ENCODE results near the gene AQP12B. TPM values are rescaled to one million over a fixed set of nuclear protein-coding genes. Genes with fewer than 3 reads are reported as not detected.

AQP12B gene
- total RNA-seq, 2 experiments from 2014 or later = not detected

DNA sequence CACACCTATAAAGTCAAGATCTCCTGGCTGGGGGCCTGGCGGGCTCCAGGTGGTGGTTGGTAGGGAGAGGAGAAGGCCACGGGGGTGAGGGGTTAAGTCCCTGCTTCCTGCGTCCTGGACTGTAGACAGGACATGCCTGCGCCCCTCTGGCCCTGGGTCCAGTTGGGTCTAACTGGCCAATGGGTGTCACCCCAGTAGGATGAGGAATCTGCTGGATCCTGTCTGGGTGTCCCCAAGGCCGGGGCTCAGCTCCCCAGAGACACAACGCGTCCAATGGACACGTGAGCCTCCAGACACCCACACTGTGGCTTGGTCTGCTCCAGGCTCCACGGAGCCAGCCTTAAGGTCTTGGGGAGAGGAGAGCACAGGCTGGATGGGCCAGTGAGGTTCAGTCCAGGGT is 28.6 kb upstream of the AQP12B start:
- Histone ChIP-seq H3K36me3 (ENCODE audit: insufficient read depth, low read length) (no peaks in the 10 kb centered on the region), H3K9me3 (ENCODE audit: control insufficient read depth in 1 of 2, insufficient read depth in 1 of 2, low read length in 2 of 2) (no peaks in the 10 kb centered on the region), H3K27ac (ENCODE audit: low read depth in 1 of 2, low read length in 2 of 2) (no peak overlapping the region), H3K4me1 (ENCODE audit: insufficient read depth, low read length) (no peaks in the 10 kb centered on the region), H3K27me3 (ENCODE audit: control insufficient read depth in 1 of 2, insufficient read depth in 2 of 2, low read length in 2 of 2) (no peaks in the 10 kb centered on the region), H3K4me3 (ENCODE audit: low read length) (no peak overlapping the region)
- ATAC-seq (ENCODE audit: poor library complexity) (no peak), DNase-seq (no peak)
- TF ChIP-seq, protein P1, sequence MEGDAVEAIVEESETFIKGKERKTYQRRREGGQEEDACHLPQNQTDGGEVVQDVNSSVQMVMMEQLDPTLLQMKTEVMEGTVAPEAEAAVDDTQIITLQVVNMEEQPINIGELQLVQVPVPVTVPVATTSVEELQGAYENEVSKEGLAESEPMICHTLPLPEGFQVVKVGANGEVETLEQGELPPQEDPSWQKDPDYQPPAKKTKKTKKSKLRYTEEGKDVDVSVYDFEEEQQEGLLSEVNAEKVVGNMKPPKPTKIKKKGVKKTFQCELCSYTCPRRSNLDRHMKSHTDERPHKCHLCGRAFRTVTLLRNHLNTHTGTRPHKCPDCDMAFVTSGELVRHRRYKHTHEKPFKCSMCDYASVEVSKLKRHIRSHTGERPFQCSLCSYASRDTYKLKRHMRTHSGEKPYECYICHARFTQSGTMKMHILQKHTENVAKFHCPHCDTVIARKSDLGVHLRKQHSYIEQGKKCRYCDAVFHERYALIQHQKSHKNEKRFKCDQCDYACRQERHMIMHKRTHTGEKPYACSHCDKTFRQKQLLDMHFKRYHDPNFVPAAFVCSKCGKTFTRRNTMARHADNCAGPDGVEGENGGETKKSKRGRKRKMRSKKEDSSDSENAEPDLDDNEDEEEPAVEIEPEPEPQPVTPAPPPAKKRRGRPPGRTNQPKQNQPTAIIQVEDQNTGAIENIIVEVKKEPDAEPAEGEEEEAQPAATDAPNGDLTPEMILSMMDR (IDR thresholded peaks at IDR 0.05) = no peak
- ChIA-PET CTCF (no interaction called here), POLR2A (no interaction called here)
- Mint-ChIP-seq H3K27ac (no peak overlapping the region), H3K36me3 (ENCODE audit: low read depth) (no peaks in the 10 kb centered on the region), H3K27me3 (peaks cover 4% of the 10 kb centered on the region), H3K4me3 (no peak overlapping the region), H3K9me3 (no peaks in the 10 kb centered on the region), H3K4me1 (ENCODE audit: low read depth) (no peaks in the 10 kb centered on the region)
- intact Hi-C loops (cut with DNase I, micrococcal nuclease) = loop anchor here in 1 of 2 experiments (10.0 kb wide), 1 partner anchor 46 kb away; no protein-coding TSS in a partner anchor

DNA sequence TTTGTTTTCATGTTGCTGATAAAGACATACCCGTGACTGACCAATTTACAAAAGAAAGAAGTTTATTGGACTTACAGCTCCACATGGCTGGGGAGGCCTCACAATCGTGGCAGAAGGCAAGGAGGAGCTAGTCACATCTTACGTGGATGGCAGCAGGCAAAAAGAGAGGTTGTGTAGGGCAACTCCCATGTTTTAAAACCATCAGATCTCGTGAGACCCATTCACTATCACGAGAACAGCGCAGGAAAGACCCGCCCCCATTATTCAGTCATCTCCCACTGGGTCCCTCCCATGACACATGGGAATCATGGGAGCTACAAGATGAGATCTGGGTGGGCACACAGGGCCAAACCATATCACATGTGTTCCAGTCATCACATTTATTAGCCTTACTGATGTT is 25.8 kb upstream of the AQP12B start:
- ChIA-PET POLR2A (no interaction called here), CTCF (no interaction called here)
- Histone ChIP-seq H3K27ac (ENCODE audit: low read depth in 1 of 2, low read length in 2 of 2) (no peak overlapping the region), H3K4me3 (ENCODE audit: low read length) (no peak overlapping the region), H3K36me3 (ENCODE audit: insufficient read depth, low read length) (no peaks in the 10 kb centered on the region), H3K27me3 (ENCODE audit: control insufficient read depth in 1 of 2, insufficient read depth in 2 of 2, low read length in 2 of 2) (no peaks in the 10 kb centered on the region), H3K9me3 (ENCODE audit: control insufficient read depth in 1 of 2, insufficient read depth in 1 of 2, low read length in 2 of 2) (no peaks in the 10 kb centered on the region), H3K4me1 (ENCODE audit: insufficient read depth, low read length) (peaks cover 20% of the 10 kb centered on the region)
- peaks cover 15% of the 10 kb centered on the region for H3K27me3 Mint-ChIP-seq
- H3K9me3 Mint-ChIP-seq = no peaks in the 10 kb centered on the region
- H3K36me3 Mint-ChIP-seq (ENCODE audit: low read depth) = no peaks in the 10 kb centered on the region
- intact Hi-C loops (cut with DNase I, micrococcal nuclease) = loop anchor here in 1 of 2 experiments (10.0 kb wide), 1 partner anchor 194 kb away; no protein-coding TSS in a partner anchor
- no peak for ATAC-seq (ENCODE audit: poor library complexity)
- TF ChIP-seq, protein P1 (IDR thresholded peaks at IDR 0.05) = no peak
- no peak overlapping the region for H3K27ac Mint-ChIP-seq
- H3K4me3 Mint-ChIP-seq = no peak overlapping the region
- no peak for DNase-seq
- peaks cover 12% of the 10 kb centered on the region for H3K4me1 Mint-ChIP-seq (ENCODE audit: low read depth)

DNA sequence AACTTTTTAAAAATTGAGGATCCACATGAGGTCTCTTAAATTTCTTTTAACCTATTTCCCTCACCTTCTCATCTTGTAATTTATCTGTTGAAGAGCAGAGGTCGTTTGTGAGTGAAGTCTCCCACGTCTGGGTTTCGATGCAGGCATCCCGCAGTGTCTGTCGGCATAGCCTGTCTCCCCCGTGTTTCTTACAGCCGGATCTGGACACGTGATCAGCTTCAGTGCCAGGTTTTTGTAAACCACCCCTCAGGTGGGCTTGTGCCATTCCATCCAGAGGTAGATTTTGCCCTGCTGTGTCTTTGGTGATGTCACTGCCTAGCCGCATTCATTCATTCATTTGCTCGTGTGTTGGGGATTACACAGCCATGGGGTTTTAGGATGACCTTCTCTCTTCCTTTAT is 25.1 kb upstream of the AQP12B start:
- Mint-ChIP-seq H3K4me3 (no peak overlapping the region), H3K9me3 (no peaks in the 10 kb centered on the region), H3K27me3 (peaks cover 20% of the 10 kb centered on the region), H3K27ac (no peak overlapping the region), H3K4me1 (ENCODE audit: low read depth) (peaks cover 12% of the 10 kb centered on the region), H3K36me3 (ENCODE audit: low read depth) (no peaks in the 10 kb centered on the region)
- H3K27me3 ChIP-seq (ENCODE audit: control insufficient read depth in 1 of 2, insufficient read depth in 2 of 2, low read length in 2 of 2) = no peaks in the 10 kb centered on the region
- H3K27ac ChIP-seq (ENCODE audit: low read depth in 1 of 2, low read length in 2 of 2) = no peak overlapping the region
- TF ChIP-seq, protein P1 (IDR thresholded peaks at IDR 0.05) = no peak
- ATAC-seq (ENCODE audit: poor library complexity) = no peak
- ChIA-PET CTCF (no interaction called here), POLR2A (no interaction called here)
- H3K4me1 ChIP-seq (ENCODE audit: insufficient read depth, low read length) = peaks cover 20% of the 10 kb centered on the region
- no peaks in the 10 kb centered on the region for H3K9me3 ChIP-seq (ENCODE audit: control insufficient read depth in 1 of 2, insufficient read depth in 1 of 2, low read length in 2 of 2)
- no peak overlapping the region for H3K4me3 ChIP-seq (ENCODE audit: low read length)
- H3K36me3 ChIP-seq (ENCODE audit: insufficient read depth, low read length) = no peaks in the 10 kb centered on the region
- DNase-seq = no peak
- intact Hi-C loops (cut with DNase I, micrococcal nuclease) = loop anchor here in 1 of 2 experiments (10.0 kb wide), 1 partner anchor 193 kb away; no protein-coding TSS in a partner anchor

Measured in CD4-positive, alpha-beta T cell (primary cell).